ENCODE results near the gene RAB9A. TPM values are rescaled to one million over a fixed set of nuclear protein-coding genes. Genes with fewer than 3 reads are reported as not detected.

The RAB9A gene
- total RNA-seq, 4 donors from 2014 or later, result 20.8 to 33.1 (median 25.4) TPM

DNA sequence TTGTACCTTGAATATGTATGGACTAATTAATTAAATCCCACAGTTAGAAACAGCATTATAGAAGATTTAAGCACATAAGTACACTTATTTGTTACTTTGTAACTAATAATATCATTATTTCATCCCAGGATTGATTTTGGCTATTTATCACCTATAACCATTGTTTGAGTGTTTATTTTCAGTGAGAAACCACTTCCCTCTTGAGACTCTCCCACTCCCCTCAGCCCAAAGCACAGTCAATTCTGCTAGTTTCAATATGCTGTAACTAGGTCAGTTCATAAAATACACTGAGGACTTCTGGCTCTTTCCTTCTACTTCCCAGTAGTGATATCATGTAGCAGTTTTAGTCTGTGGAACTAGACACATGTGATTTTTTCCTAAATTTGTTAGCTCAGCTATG is 61.9 kb downstream of the RAB9A start:
- Histone ChIP-seq H3K4me3 (no peak overlapping the region), H3K4me1 (peaks cover 0 to 8% (median 0%) of the 10 kb centered on the region in 4 donors), H3K27ac (replicated peaks in 1 of 4) (no peak overlapping the region), H3K27me3 (no peaks in the 10 kb centered on the region), H3K9me3 (no peaks in the 10 kb centered on the region), H3K36me3 (peaks cover 0 to 27% (median 24%) of the 10 kb centered on the region in 4 donors)
- TF ChIP-seq POLR2A (IDR thresholded peaks at IDR 0.05; ENCODE audit: low read depth) (no peak), EP300 (IDR thresholded peaks at IDR 0.05) (no peak), POLR2AphosphoS5 (IDR thresholded peaks at IDR 0.05) (no peak)
- TF ChIP-seq, protein P1, sequence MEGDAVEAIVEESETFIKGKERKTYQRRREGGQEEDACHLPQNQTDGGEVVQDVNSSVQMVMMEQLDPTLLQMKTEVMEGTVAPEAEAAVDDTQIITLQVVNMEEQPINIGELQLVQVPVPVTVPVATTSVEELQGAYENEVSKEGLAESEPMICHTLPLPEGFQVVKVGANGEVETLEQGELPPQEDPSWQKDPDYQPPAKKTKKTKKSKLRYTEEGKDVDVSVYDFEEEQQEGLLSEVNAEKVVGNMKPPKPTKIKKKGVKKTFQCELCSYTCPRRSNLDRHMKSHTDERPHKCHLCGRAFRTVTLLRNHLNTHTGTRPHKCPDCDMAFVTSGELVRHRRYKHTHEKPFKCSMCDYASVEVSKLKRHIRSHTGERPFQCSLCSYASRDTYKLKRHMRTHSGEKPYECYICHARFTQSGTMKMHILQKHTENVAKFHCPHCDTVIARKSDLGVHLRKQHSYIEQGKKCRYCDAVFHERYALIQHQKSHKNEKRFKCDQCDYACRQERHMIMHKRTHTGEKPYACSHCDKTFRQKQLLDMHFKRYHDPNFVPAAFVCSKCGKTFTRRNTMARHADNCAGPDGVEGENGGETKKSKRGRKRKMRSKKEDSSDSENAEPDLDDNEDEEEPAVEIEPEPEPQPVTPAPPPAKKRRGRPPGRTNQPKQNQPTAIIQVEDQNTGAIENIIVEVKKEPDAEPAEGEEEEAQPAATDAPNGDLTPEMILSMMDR (IDR thresholded peaks at IDR 0.05), result no peak
- intact Hi-C loops (cut with DNase I), result no loop called here
- no peak for DNase-seq (ENCODE audit: extremely low spot score)

DNA sequence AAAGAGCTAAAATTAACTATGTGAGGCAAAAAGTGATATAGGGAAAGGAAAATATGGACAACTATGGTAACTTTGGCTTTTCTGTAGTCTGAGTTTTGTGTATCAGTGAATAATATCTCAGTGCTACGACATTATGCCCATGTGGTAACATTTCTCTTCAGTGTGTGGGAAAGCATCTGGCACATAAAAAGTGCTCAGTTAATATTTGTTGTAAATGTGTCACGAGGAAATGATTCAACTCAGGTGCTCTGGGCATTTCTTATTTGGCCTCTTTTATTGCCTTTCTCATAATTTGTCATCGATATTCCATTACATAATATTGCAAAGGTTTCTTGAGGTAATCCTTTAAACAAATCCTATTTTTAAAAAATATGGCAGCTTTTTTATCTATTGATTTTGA is 63.2 kb downstream of the RAB9A start:
- no peak for DNase-seq (ENCODE audit: extremely low spot score)
- Histone ChIP-seq H3K27ac (replicated peaks in 1 of 4) (no peak overlapping the region), H3K36me3 (peaks cover 0 to 32% (median 27%) of the 10 kb centered on the region in 4 donors), H3K27me3 (no peaks in the 10 kb centered on the region), H3K4me3 (no peak overlapping the region), H3K9me3 (no peaks in the 10 kb centered on the region), H3K4me1 (peaks cover 0 to 8% (median 0%) of the 10 kb centered on the region in 4 donors)
- intact Hi-C loops (cut with DNase I), result no loop called here
- TF ChIP-seq, protein P1 (IDR thresholded peaks at IDR 0.05), result no peak
- TF ChIP-seq EP300 (IDR thresholded peaks at IDR 0.05) (no peak), POLR2A (IDR thresholded peaks at IDR 0.05; ENCODE audit: low read depth) (no peak), POLR2AphosphoS5 (IDR thresholded peaks at IDR 0.05) (no peak)
- WGBS, result 85% methylated on average over 3 of the region's 3 CpGs

DNA sequence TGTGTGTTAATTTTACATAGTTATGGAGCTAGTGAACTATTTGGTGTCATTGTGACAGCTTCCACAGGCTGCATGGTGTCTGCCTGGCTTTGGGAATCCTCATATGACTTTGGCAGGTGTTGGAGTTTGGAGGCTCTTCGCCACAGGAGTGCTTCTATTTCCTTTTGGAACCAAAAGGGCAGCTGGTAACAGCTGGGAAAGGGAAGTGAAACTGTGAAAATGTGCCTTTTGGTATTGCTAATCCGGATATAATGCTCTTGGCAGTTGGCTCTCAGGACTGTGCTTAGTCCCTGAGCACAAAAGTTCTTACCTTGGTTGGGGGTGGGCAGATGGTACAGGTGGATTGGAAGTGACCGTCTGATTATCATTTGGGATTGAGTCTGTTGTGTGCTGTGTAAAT is 63.7 kb downstream of the RAB9A start:
- H3K27me3 ChIP-seq, result no peaks in the 10 kb centered on the region
- no peak overlapping the region for H3K27ac ChIP-seq (replicated peaks in 1 of 4)
- no peak overlapping the region for H3K4me3 ChIP-seq
- DNase-seq (ENCODE audit: extremely low spot score), result no peak
- H3K9me3 ChIP-seq, result no peaks in the 10 kb centered on the region
- H3K4me1 ChIP-seq, result peaks cover 0 to 6% (median 0%) of the 10 kb centered on the region in 4 donors
- H3K36me3 ChIP-seq, result peaks cover 0 to 37% (median 26%) of the 10 kb centered on the region in 4 donors
- intact Hi-C loops (cut with DNase I), result no loop called here
- 67% methylated on average over 3 of the region's 3 CpGs for WGBS
- TF ChIP-seq EP300 (IDR thresholded peaks at IDR 0.05), result no peak
- no peak for TF ChIP-seq POLR2AphosphoS5 (IDR thresholded peaks at IDR 0.05)
- TF ChIP-seq POLR2A (IDR thresholded peaks at IDR 0.05; ENCODE audit: low read depth), result no peak
- TF ChIP-seq, protein P1 (IDR thresholded peaks at IDR 0.05), result no peak

DNA sequence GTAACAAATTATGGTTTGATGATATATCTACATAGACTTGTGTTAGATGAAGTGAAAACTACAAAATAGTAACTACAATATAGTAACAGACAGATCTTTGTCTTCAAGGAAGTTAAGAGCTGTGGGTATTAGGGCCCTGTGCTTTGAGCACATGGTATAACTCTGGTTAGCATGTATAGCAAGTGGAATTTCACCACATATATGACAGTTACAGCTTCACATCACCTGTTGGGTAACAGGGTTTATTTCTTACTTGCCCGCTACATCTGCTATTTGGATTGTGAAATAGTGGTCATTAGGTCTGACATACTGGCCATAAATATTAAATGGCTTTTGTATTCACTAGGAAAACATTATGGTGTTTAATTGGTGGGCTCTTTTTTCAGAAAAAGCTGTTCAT is 65.8 kb downstream of the RAB9A start:
- Histone ChIP-seq H3K9me3 (no peaks in the 10 kb centered on the region), H3K36me3 (peaks cover 0 to 47% (median 32%) of the 10 kb centered on the region in 4 donors), H3K4me1 (no peaks in the 10 kb centered on the region), H3K27ac (replicated peaks in 1 of 4) (no peak overlapping the region), H3K27me3 (no peaks in the 10 kb centered on the region), H3K4me3 (no peak overlapping the region)
- WGBS, result 83% methylated on average over 1 of the region's 1 CpG
- no peak for DNase-seq (ENCODE audit: extremely low spot score)
- intact Hi-C loops (cut with DNase I), result no loop called here
- no peak for TF ChIP-seq POLR2A (IDR thresholded peaks at IDR 0.05; ENCODE audit: low read depth)
- TF ChIP-seq, protein P1 (IDR thresholded peaks at IDR 0.05), result no peak
- TF ChIP-seq EP300 (IDR thresholded peaks at IDR 0.05), result no peak
- TF ChIP-seq POLR2AphosphoS5 (IDR thresholded peaks at IDR 0.05), result no peak

DNA sequence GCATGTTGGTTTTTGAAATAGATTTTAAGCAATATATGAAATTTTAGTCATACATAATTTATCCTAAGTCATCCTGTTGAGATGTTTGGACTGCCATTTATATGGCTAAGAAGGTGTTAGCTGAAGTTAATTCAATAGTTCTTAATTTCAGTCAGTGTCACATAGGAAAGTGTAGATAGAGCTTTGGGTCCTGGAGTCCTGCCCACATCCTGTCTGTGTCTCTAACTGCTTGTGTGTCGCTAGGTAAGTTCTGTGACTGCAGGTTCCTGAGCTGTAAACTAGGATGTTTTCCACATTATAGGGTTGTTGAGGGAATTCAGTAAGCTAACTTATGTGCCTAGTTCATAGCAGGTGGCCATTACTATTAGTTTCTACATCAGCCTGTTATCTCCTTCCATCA is 66.3 kb downstream of the RAB9A start:
- no peak overlapping the region for H3K4me3 ChIP-seq
- DNase-seq (ENCODE audit: extremely low spot score), result no peak
- intact Hi-C loops (cut with DNase I), result no loop called here
- no peaks in the 10 kb centered on the region for H3K27me3 ChIP-seq
- H3K27ac ChIP-seq (replicated peaks in 1 of 4), result no peak overlapping the region
- H3K36me3 ChIP-seq, result peaks cover 0 to 51% (median 33%) of the 10 kb centered on the region in 4 donors
- peaks cover 0 to under 1% (median 0%) of the 10 kb centered on the region in 4 donors for H3K4me1 ChIP-seq
- TF ChIP-seq EP300 (IDR thresholded peaks at IDR 0.05), result no peak
- TF ChIP-seq POLR2AphosphoS5 (IDR thresholded peaks at IDR 0.05), result no peak
- WGBS, result 100% methylated on average over 1 of the region's 1 CpG
- H3K9me3 ChIP-seq, result no peaks in the 10 kb centered on the region
